VCaP (cell line): ENCODE results near the gene MYLK.

ENCODE experiments used
- H3K27ac ChIP-seq: fragments of 450-650 bp; 2 replicates; pipeline ENCODE4 v1.5.1; 2017
- TF ChIP-seq, protein P1 (sequence below): fragments of 450-650 bp; conservative IDR thresholded peaks from 2 replicates; pipeline ENCODE4 v1.5.1; 2017; ENCODE audit warnings: mild to moderate bottlenecking, moderate library complexity

Gene MYLK

DNA sequence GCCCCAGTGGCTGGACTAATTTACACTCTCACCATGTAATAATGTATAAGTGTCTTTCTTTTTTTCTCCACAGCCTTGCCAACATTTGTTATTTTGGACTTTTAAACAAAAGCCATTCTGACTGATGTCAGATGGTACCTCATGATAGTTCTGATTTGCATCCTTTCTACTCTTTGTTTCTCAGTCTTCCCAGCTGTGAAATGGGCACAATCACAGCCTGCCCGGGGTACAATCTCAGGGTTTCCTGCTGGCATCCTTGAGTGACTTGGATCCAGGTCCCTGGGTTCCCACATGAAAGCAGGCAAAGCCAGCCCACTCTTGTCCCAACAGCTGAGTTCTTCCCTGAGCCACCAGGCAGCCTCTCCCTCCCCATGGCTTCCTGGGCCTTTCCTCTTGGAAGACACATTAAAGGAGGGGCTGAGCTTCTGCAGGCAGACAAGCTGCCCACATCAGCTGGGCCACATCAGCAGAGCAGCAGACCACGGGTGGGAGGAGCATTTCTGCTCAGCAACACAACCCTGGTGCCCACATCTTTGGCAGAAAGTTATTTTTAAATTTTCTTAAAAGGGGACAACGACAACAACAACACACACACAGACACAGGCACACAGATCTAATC lies 82.0 kb downstream of the MYLK start:
- no peak overlapping the region for H3K27ac ChIP-seq
- TF ChIP-seq, protein P1, sequence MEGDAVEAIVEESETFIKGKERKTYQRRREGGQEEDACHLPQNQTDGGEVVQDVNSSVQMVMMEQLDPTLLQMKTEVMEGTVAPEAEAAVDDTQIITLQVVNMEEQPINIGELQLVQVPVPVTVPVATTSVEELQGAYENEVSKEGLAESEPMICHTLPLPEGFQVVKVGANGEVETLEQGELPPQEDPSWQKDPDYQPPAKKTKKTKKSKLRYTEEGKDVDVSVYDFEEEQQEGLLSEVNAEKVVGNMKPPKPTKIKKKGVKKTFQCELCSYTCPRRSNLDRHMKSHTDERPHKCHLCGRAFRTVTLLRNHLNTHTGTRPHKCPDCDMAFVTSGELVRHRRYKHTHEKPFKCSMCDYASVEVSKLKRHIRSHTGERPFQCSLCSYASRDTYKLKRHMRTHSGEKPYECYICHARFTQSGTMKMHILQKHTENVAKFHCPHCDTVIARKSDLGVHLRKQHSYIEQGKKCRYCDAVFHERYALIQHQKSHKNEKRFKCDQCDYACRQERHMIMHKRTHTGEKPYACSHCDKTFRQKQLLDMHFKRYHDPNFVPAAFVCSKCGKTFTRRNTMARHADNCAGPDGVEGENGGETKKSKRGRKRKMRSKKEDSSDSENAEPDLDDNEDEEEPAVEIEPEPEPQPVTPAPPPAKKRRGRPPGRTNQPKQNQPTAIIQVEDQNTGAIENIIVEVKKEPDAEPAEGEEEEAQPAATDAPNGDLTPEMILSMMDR, result no peak

- TF ChIP-seq, protein P1, result no peak
- no peak overlapping the region for H3K27ac ChIP-seq
Observed at GRCh38 chr3:123801474-123801873, 82.7 kb downstream of the MYLK start.

DNA sequence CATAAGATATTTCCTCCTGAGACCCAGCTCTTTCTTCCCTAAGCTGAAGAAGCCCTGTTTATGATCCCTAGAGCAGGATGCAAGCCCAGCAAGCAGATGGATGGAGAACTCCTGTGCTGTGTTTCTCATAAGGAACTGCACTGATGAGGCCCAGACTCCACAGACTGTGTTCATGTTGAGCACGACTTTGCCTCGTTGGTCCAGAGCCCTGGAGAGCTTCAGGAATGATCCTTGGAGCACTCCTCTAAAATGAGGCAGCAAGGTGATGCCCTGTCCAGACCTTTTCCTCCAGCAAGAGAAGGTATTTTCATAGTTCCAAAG lies 83.8 kb downstream of the MYLK start:
- TF ChIP-seq, protein P1, result no peak
- H3K27ac ChIP-seq, result no peak overlapping the region

GRCh38 chr3:123799544-123800361 lies 84.4 kb downstream of the MYLK start:
- TF ChIP-seq, protein P1, result no peak
- H3K27ac ChIP-seq, result no peak overlapping the region

- H3K27ac ChIP-seq, result no peak overlapping the region
- TF ChIP-seq, protein P1, result no peak
Observed at GRCh38 chr3:123798550-123798949, 85.6 kb downstream of the MYLK start.

GRCh38 chr3:123795471-123796251 lies 88.5 kb downstream of the MYLK start:
- TF ChIP-seq, protein P1, result no peak

DNA sequence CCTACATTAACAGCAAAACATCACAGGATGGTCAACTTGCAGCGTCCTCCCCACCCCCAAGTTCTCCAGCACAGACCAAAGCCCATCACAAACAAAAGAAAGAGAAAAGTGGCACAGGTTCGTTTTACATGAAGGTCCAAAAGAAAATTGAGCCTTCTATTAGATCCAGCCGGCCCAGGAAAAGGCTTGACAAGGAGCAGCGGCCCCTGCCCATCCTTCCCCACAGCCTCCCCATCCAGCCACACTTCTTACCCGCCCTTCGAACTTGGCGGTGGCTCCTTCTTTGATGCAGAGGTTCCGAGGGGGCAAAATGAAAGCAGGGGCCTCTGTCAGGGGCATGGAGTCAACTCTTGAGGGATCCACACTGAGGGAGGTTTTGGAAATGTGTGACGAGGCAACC lies 90.7 kb downstream of the MYLK start:
- H3K27ac ChIP-seq, result no peak overlapping the region
- TF ChIP-seq, protein P1, result no peak

More at GRCh38 chr3:123795471-123796251, 88.5 kb downstream of the MYLK start:
- no peak overlapping the region for H3K27ac ChIP-seq
